Liver (tissue), 3 donors: ENCODE data around the gene KIRREL3.

Experiments
- EGR1 ChIP-seq, 2 donors: IDR thresholded peaks; 2 replicates each; pipeline ENCODE4 v1.6.1; 2016 to 2018; ENCODE audit warnings: antibody characterized with exemption in 2 of 2, low read depth in 2 of 2
- FOXA2 ChIP-seq: IDR thresholded peaks from 2 replicates; pipeline ENCODE4 v1.6.1; 2016; ENCODE audit warnings: antibody characterized with exemption
- RAD21 ChIP-seq, 2 donors: IDR thresholded peaks; 2 replicates each; pipeline ENCODE4 v1.6.1; 2016; ENCODE audit warnings: antibody characterized with exemption in 2 of 2, mild to moderate bottlenecking in 2 of 2
- SP1 ChIP-seq: IDR thresholded peaks from 2 replicates; pipeline ENCODE4 v1.6.1; 2018; ENCODE audit warnings: antibody characterized with exemption, mild to moderate bottlenecking
- TAF1 ChIP-seq: conservative IDR thresholded peaks from 2 replicates; pipeline ENCODE4 v1.6.1; 2016; ENCODE audit warnings: antibody characterized with exemption, mild to moderate bottlenecking
- YY1 ChIP-seq: IDR thresholded peaks from 2 replicates; pipeline ENCODE4 v1.6.1; 2016; ENCODE audit warnings: antibody characterized with exemption, mild to moderate bottlenecking
- TF ChIP-seq, protein P1 (sequence below): IDR thresholded peaks from 2 replicates; pipeline ENCODE4 v1.6.1; 2016; ENCODE audit warnings: antibody characterized with exemption, mild to moderate bottlenecking
- TF ChIP-seq, protein P2 (sequence below): fragments of 150-350 bp; IDR thresholded peaks from 2 replicates; pipeline ENCODE4 v1.5.1; 2017; ENCODE audit warnings: improper control_type of control experiment, low read depth, low read length; ENCODE audit not compliant: missing input control
- TF ChIP-seq, protein P3 (sequence below): IDR thresholded peaks from 2 replicates; pipeline ENCODE4 v1.6.1; 2016; ENCODE audit warnings: antibody characterized with exemption
- TF ChIP-seq, protein P4 (sequence below): IDR thresholded peaks from 2 replicates; pipeline ENCODE4 v1.6.1; 2016; ENCODE audit warnings: antibody characterized with exemption
- donor health status: healthy.
- donor health status: healthy.

DNA sequence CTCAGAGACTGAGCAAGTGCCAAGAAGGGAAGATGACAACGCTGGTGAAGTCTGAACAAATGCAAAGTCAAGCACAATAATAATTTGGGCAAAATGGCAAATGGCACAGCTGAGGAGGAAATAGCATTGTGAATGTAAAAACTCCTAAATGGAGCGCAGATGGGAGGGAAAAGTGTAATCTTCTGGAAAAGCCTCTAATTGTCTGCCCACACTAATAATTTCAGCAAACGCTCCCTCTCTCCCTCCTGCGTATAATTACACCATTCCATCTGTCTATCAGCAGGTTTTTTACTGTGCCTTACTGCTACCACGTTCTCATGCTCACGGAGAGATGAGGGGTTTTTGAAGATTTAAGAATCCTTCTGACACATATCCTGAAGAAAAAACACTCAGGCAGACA, 302.6 kb downstream of the KIRREL3 start:
- TF ChIP-seq YY1 (no peak), TAF1 (no peak), EGR1 (IDR thresholded peaks at IDR 0.05; ENCODE audit: low read depth in 2 of 2) (no peak), FOXA2 (no peak), SP1 (no peak), RAD21 (IDR thresholded peaks at IDR 0.05) (no peak)
- TF ChIP-seq, protein P1, sequence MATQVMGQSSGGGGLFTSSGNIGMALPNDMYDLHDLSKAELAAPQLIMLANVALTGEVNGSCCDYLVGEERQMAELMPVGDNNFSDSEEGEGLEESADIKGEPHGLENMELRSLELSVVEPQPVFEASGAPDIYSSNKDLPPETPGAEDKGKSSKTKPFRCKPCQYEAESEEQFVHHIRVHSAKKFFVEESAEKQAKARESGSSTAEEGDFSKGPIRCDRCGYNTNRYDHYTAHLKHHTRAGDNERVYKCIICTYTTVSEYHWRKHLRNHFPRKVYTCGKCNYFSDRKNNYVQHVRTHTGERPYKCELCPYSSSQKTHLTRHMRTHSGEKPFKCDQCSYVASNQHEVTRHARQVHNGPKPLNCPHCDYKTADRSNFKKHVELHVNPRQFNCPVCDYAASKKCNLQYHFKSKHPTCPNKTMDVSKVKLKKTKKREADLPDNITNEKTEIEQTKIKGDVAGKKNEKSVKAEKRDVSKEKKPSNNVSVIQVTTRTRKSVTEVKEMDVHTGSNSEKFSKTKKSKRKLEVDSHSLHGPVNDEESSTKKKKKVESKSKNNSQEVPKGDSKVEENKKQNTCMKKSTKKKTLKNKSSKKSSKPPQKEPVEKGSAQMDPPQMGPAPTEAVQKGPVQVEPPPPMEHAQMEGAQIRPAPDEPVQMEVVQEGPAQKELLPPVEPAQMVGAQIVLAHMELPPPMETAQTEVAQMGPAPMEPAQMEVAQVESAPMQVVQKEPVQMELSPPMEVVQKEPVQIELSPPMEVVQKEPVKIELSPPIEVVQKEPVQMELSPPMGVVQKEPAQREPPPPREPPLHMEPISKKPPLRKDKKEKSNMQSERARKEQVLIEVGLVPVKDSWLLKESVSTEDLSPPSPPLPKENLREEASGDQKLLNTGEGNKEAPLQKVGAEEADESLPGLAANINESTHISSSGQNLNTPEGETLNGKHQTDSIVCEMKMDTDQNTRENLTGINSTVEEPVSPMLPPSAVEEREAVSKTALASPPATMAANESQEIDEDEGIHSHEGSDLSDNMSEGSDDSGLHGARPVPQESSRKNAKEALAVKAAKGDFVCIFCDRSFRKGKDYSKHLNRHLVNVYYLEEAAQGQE, result no peak
- TF ChIP-seq, protein P2, sequence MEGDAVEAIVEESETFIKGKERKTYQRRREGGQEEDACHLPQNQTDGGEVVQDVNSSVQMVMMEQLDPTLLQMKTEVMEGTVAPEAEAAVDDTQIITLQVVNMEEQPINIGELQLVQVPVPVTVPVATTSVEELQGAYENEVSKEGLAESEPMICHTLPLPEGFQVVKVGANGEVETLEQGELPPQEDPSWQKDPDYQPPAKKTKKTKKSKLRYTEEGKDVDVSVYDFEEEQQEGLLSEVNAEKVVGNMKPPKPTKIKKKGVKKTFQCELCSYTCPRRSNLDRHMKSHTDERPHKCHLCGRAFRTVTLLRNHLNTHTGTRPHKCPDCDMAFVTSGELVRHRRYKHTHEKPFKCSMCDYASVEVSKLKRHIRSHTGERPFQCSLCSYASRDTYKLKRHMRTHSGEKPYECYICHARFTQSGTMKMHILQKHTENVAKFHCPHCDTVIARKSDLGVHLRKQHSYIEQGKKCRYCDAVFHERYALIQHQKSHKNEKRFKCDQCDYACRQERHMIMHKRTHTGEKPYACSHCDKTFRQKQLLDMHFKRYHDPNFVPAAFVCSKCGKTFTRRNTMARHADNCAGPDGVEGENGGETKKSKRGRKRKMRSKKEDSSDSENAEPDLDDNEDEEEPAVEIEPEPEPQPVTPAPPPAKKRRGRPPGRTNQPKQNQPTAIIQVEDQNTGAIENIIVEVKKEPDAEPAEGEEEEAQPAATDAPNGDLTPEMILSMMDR, result no peak
- TF ChIP-seq, protein P3, sequence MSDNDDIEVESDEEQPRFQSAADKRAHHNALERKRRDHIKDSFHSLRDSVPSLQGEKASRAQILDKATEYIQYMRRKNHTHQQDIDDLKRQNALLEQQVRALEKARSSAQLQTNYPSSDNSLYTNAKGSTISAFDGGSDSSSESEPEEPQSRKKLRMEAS, result no peak
- TF ChIP-seq, protein P4, sequence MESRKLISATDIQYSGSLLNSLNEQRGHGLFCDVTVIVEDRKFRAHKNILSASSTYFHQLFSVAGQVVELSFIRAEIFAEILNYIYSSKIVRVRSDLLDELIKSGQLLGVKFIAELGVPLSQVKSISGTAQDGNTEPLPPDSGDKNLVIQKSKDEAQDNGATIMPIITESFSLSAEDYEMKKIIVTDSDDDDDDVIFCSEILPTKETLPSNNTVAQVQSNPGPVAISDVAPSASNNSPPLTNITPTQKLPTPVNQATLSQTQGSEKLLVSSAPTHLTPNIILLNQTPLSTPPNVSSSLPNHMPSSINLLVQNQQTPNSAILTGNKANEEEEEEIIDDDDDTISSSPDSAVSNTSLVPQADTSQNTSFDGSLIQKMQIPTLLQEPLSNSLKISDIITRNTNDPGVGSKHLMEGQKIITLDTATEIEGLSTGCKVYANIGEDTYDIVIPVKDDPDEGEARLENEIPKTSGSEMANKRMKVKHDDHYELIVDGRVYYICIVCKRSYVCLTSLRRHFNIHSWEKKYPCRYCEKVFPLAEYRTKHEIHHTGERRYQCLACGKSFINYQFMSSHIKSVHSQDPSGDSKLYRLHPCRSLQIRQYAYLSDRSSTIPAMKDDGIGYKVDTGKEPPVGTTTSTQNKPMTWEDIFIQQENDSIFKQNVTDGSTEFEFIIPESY, result no peak
